HepG2 (cell line): ENCODE data around the gene UBR1. TPM values are rescaled to one million over a fixed set of nuclear protein-coding genes. Genes with fewer than 3 reads are reported as not detected.

Source experiments
- AFF4 ChIP-seq: sonication (generic); formaldehyde crosslinking; IDR thresholded peaks from 2 replicates; pipeline ENCODE4 v1.4.0; 2020; ENCODE audit warnings: missing genetic modification reagents
- ARID2 ChIP-seq: sonication (generic); formaldehyde crosslinking; IDR thresholded peaks from 2 replicates; pipeline ENCODE4 v1.8.1; 2022; ENCODE audit warnings: mild to moderate bottlenecking, missing genetic modification reagents, borderline replicate concordance
- HBP1 ChIP-seq: IDR thresholded peaks from 2 replicates; pipeline ENCODE4 v1.6.1; 2016; ENCODE audit warnings: low read depth, control low read depth
- KMT2A ChIP-seq: sonication (generic); formaldehyde crosslinking; IDR thresholded peaks from 2 replicates; pipeline ENCODE4 v1.4.0; 2020; ENCODE audit warnings: missing genetic modification reagents
- SP5 ChIP-seq: IDR thresholded peaks from 2 replicates; pipeline ENCODE4 v1.6.1; 2016; ENCODE audit warnings: low read depth, borderline replicate concordance
- SRSF1 ChIP-seq: fragments of 200-400 bp; formaldehyde crosslinking; optimal IDR thresholded peaks from 2 replicates; pipeline ENCODE3; 2017; ENCODE audit warnings: mild to moderate bottlenecking, low read depth, low read length, moderate library complexity
- ZBTB4 ChIP-seq: sonication (generic); formaldehyde crosslinking; IDR thresholded peaks from 2 replicates; pipeline ENCODE4 v1.4.0; 2020; ENCODE audit warnings: missing genetic modification reagents, mild to moderate bottlenecking, borderline replicate concordance
- ZNF343 ChIP-seq: sonication (generic); formaldehyde crosslinking; IDR thresholded peaks from 2 replicates; pipeline ENCODE4 v1.4.0; 2020; ENCODE audit warnings: mild to moderate bottlenecking, missing genetic modification reagents
- ZNF576 ChIP-seq: sonication (generic); formaldehyde crosslinking; IDR thresholded peaks from 2 replicates; pipeline ENCODE4 v1.4.0; 2020; ENCODE audit warnings: mild to moderate bottlenecking, missing genetic modification reagents
- polyA plus RNA-seq, 8 experiments: library from polyadenylated mRNA; depleted of rRNA in 3 of 8; stranded (reverse) in 7 of 8; unstranded in 1 of 8; fragments of >200 nt; fragmentation: Illumina TruSeq in 4 of 8; extraction: Trizol in 4 of 8; gene quantifications; 2 replicates each; pipeline versions ENCODE4 v1.2.1 to v1.2.3, GENCODE V29; 2011 to 2016; ENCODE audit warnings: low read depth in 4 of 8, missing spikeins in 1 of 8, mixed read lengths in 1 of 8; ENCODE audit not compliant: insufficient read depth in 1 of 8
- total RNA-seq, 5 experiments: library from RNA; depleted of rRNA; stranded (reverse); fragments of >200 nt; fragmentation: Illumina TruSeq; extraction: Trizol; gene quantifications; 2 replicates each; pipeline ENCODE4 v1.2.3, GENCODE V29; 2016; ENCODE audit warnings: low read depth in 1 of 5
- TF ChIP-seq, protein P1 (sequence below): sonication (generic); formaldehyde crosslinking; IDR thresholded peaks from 2 replicates; pipeline ENCODE4 v1.4.0; 2020; ENCODE audit warnings: missing genetic modification reagents
- TF ChIP-seq, protein P2 (sequence below): sonication (generic); formaldehyde crosslinking; IDR thresholded peaks from 2 replicates; pipeline ENCODE4 v1.5.1; 2020; ENCODE audit warnings: missing genetic modification reagents, mild to moderate bottlenecking, borderline replicate concordance

Gene UBR1
- total and polyA plus RNA-seq, 2 of the 13 experiments (the other 11 are each of a cell fraction or from before 2014, with no cell fraction given) = 6.4 to 18.0 TPM

DNA sequence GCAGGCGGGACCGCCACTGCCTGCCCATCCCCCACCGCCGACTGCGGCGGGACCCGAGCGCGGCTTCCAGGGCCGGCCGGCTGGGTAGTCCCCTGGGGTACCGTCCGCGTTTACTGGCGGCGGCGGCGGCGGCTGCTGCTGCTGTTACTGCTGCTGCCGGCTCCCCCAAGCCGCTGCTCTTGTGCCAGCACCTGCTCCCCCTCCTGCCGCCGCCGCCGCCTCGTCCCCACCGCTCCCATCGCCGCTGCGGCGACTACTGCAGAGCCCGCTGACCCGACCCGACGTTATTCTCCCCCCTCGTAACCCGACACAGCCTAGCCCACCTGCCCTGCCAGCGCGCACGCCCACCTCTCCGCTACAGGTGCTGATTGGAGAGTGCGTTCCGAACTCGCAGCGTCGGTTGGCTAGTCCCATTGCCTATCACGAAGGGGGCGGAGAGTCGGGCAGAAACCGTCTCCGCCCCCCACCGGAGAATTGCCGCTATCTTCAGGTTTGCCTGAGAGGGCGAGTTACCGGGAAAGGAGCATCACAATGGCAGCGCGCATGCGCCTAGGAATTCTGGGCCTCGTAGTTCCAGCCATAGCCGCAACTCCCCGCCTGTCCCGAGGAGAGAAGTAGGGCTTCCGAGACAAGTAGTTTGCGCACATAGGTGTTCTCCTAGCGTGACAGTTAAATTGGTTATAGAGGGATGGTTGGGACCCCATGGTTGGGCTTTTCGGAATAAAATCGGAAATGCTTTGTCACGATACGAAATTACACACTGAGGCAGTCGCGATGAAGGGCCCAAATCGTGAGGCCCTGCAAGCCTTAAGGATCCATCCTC lies 185.1 kb downstream of the UBR1 start, which contains the start of gene TTBK2 (continued):
- TF ChIP-seq KMT2A (CRISPR knock-in tag) (peak; percentile 87), AFF4 (CRISPR knock-in tag) (no peak), HBP1 (CRISPR knock-in tag) (peak; percentile 83; the same call in 1 of the 2 replicates), ZNF343 (CRISPR knock-in tag) (no peak), ZBTB4 (CRISPR knock-in tag) (no peak), SRSF1 (peak; percentile 91), ZNF576 (no peak), ARID2 (CRISPR knock-in tag) (no peak), SP5 (CRISPR knock-in tag) (peak; percentile 81)
- TF ChIP-seq, protein P1, sequence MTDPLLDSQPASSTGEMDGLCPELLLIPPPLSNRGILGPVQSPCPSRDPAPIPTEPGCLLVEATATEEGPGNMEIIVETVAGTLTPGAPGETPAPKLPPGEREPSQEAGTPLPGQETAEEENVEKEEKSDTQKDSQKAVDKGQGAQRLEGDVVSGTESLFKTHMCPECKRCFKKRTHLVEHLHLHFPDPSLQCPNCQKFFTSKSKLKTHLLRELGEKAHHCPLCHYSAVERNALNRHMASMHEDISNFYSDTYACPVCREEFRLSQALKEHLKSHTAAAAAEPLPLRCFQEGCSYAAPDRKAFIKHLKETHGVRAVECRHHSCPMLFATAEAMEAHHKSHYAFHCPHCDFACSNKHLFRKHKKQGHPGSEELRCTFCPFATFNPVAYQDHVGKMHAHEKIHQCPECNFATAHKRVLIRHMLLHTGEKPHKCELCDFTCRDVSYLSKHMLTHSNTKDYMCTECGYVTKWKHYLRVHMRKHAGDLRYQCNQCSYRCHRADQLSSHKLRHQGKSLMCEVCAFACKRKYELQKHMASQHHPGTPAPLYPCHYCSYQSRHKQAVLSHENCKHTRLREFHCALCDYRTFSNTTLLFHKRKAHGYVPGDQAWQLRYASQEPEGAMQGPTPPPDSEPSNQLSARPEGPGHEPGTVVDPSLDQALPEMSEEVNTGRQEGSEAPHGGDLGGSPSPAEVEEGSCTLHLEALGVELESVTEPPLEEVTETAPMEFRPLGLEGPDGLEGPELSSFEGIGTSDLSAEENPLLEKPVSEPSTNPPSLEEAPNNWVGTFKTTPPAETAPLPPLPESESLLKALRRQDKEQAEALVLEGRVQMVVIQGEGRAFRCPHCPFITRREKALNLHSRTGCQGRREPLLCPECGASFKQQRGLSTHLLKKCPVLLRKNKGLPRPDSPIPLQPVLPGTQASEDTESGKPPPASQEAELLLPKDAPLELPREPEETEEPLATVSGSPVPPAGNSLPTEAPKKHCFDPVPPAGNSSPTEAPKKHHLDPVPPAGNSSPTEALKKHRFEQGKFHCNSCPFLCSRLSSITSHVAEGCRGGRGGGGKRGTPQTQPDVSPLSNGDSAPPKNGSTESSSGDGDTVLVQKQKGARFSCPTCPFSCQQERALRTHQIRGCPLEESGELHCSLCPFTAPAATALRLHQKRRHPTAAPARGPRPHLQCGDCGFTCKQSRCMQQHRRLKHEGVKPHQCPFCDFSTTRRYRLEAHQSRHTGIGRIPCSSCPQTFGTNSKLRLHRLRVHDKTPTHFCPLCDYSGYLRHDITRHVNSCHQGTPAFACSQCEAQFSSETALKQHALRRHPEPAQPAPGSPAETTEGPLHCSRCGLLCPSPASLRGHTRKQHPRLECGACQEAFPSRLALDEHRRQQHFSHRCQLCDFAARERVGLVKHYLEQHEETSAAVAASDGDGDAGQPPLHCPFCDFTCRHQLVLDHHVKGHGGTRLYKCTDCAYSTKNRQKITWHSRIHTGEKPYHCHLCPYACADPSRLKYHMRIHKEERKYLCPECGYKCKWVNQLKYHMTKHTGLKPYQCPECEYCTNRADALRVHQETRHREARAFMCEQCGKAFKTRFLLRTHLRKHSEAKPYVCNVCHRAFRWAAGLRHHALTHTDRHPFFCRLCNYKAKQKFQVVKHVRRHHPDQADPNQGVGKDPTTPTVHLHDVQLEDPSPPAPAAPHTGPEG (CRISPR knock-in tag) = no peak
- TF ChIP-seq, protein P2, sequence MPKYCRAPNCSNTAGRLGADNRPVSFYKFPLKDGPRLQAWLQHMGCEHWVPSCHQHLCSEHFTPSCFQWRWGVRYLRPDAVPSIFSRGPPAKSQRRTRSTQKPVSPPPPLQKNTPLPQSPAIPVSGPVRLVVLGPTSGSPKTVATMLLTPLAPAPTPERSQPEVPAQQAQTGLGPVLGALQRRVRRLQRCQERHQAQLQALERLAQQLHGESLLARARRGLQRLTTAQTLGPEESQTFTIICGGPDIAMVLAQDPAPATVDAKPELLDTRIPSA = no peak
